Measurements from ENCODE around the gene CWC22.
"Not testable (repeated sequence)": the region's sequence is repeated elsewhere in the genome, so short reads cannot be mapped to it uniquely, and the experiment has no call there.

CWC22 gene

GRCh38 chr2:180006781-180007579 lies at the start of gene CWC22:
Gene CWC22 (minus strand): TSS chr2:180007297. CDS start chr2:179993341, 13,956 bp downstream.
- peak; percentile 86 for DNase-seq

GRCh38 chr2:180056367-180057118 lies 49.4 kb upstream of the CWC22 start:
- DNase-seq = no peak

- not testable (repeated sequence) for DNase-seq
Measured at GRCh38 chr2:180054576-180054975, 47.5 kb upstream of the CWC22 start.

GRCh38 chr2:180050246-180050645 lies 43.1 kb upstream of the CWC22 start:
- DNase-seq = no peak

GRCh38 chr2:180048251-180048650 lies 41.2 kb upstream of the CWC22 start:
- DNase-seq = no peak

- no peak for DNase-seq
Measured at GRCh38 chr2:180046776-180047175, 39.7 kb upstream of the CWC22 start.

- DNase-seq = no peak
Measured at GRCh38 chr2:180046202-180046601, 39.1 kb upstream of the CWC22 start.

- no peak for DNase-seq
Measured at GRCh38 chr2:180040146-180040925, 33.2 kb upstream of the CWC22 start.

- DNase-seq = no peak
Measured at GRCh38 chr2:180038997-180039396, 31.9 kb upstream of the CWC22 start.

- DNase-seq = no peak
Measured at GRCh38 chr2:180033993-180034894, 27.1 kb upstream of the CWC22 start.

GRCh38 chr2:180029575-180029974 lies 22.5 kb upstream of the CWC22 start:
- DNase-seq = no peak

GRCh38 chr2:180021850-180022249 lies 14.8 kb upstream of the CWC22 start:
- no peak for DNase-seq

- DNase-seq = no peak
Measured at GRCh38 chr2:180017784-180018183, 10.7 kb upstream of the CWC22 start.

GRCh38 chr2:180016937-180017336 lies 9.8 kb upstream of the CWC22 start:
- no peak for DNase-seq

GRCh38 chr2:180015951-180016709 lies 9.0 kb upstream of the CWC22 start:
- DNase-seq = no peak

GRCh38 chr2:180012523-180012922 lies 5.4 kb upstream of the CWC22 start:
- DNase-seq = no peak

- no peak for DNase-seq
Measured at GRCh38 chr2:180010701-180011100, 3.6 kb upstream of the CWC22 start.

GRCh38 chr2:180006231-180006630 lies 866 bp downstream of the CWC22 start:
- DNase-seq = no peak

- not testable (repeated sequence) for DNase-seq
Measured at GRCh38 chr2:180005465-180005864, 1.6 kb downstream of the CWC22 start.

GRCh38 chr2:180004731-180005130 lies 2.4 kb downstream of the CWC22 start:
- no peak for DNase-seq

GRCh38 chr2:180003559-180003958 lies 3.5 kb downstream of the CWC22 start:
- DNase-seq = no peak

GRCh38 chr2:180003073-180003472 lies 4.0 kb downstream of the CWC22 start:
- DNase-seq = no peak

Data from stimulated activated CD4-positive, alpha-beta T cell treated with anti-CD3 and anti-CD28 coated beads, Interleukin-1b, Interleukin-23, amount 100 ng/mL, for 48 hours (primary cell).